Nephron progenitor cell (in vitro differentiated cells): ENCODE measurements around the gene ICA1.
"Not testable (repeated sequence)": the region's sequence is repeated elsewhere in the genome, so short reads cannot be mapped to it uniquely, and the experiment has no call there.

Experiments used
- DNase-seq: peaks from one replicate; pipeline ENCODE4 v3.0.0; 2021
- H3K27ac Mint-ChIP-seq: 2 replicates; pipeline ENCODE4 v1.8.0; 2021; ENCODE audit warnings: mild to moderate bottlenecking, moderate library complexity, mixed read lengths
- H3K27me3 Mint-ChIP-seq: 2 replicates; pipeline ENCODE4 v1.8.0; 2021; ENCODE audit warnings: mild to moderate bottlenecking, low read depth, mixed read lengths; ENCODE audit not compliant: poor library complexity
- H3K36me3 Mint-ChIP-seq: 2 replicates; pipeline ENCODE4 v1.8.0; 2021; ENCODE audit warnings: low read depth, mixed read lengths
- H3K4me1 Mint-ChIP-seq: 2 replicates; pipeline ENCODE4 v1.8.0; 2021; ENCODE audit warnings: mixed read lengths
- H3K4me3 Mint-ChIP-seq: 2 replicates; pipeline ENCODE4 v1.8.0; 2021; ENCODE audit warnings: mild to moderate bottlenecking, moderate library complexity, mixed read lengths
- H3K9me3 Mint-ChIP-seq: 2 replicates; pipeline ENCODE4 v1.8.0; 2021; ENCODE audit warnings: mild to moderate bottlenecking, moderate library complexity, mixed read lengths
- TF ChIP-seq, protein P1 (sequence below): fragments of 200-600 bp; sonication (generic); IDR thresholded peaks from 2 replicates; pipeline ENCODE4 v1.5.0; 2021; ENCODE audit warnings: antibody characterized with exemption

ICA1 gene

DNA sequence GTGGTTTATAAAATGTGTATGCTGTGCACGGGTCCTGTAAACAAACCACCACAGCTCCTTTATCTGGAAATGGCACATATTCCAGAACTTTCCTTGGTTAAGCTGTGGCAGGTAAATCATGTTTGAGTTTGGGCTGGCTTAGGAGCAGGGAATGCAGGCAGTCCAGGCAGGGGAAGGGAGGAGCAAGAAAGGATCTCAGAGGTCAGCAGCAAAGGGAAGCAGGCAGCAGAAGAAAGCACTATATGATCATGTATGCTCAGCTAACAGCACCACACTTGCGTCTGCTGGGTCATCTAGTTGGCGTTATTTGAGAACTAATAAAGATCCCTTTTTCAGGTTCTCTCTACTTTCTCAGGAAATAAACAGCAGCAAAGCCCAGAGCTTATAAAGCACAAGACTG lies 7.8 kb downstream of the ICA1 start:
- Mint-ChIP-seq H3K27ac (no peak overlapping the region), H3K27me3 (peaks cover 14% of the 10 kb centered on the region), H3K4me3 (no peak overlapping the region), H3K9me3 (no peaks in the 10 kb centered on the region), H3K4me1 (no peaks in the 10 kb centered on the region), H3K36me3 (no peaks in the 10 kb centered on the region)
- TF ChIP-seq, protein P1, sequence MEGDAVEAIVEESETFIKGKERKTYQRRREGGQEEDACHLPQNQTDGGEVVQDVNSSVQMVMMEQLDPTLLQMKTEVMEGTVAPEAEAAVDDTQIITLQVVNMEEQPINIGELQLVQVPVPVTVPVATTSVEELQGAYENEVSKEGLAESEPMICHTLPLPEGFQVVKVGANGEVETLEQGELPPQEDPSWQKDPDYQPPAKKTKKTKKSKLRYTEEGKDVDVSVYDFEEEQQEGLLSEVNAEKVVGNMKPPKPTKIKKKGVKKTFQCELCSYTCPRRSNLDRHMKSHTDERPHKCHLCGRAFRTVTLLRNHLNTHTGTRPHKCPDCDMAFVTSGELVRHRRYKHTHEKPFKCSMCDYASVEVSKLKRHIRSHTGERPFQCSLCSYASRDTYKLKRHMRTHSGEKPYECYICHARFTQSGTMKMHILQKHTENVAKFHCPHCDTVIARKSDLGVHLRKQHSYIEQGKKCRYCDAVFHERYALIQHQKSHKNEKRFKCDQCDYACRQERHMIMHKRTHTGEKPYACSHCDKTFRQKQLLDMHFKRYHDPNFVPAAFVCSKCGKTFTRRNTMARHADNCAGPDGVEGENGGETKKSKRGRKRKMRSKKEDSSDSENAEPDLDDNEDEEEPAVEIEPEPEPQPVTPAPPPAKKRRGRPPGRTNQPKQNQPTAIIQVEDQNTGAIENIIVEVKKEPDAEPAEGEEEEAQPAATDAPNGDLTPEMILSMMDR = no peak
- no peak for DNase-seq

DNA sequence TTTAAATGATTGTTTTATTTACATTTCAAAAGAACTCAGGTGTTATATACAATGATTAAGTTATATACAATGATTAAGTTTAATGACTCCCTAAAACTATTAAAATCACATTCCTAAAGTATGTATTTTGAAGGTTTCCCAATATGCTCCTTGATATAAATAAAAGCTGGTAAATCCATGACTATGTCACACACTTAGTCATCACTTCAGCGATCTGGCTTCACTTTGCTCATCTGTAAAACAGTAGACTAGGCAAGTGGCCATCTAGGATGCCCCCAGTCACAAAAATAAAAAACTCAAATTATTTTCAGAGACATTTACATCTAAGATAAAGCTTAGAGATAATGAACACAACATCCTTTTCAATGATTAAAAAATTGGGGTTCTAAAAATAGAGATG lies 10.8 kb downstream of the ICA1 start:
- H3K9me3 Mint-ChIP-seq = no peaks in the 10 kb centered on the region
- H3K27ac Mint-ChIP-seq = no peak overlapping the region
- no peaks in the 10 kb centered on the region for H3K4me1 Mint-ChIP-seq
- H3K36me3 Mint-ChIP-seq = no peaks in the 10 kb centered on the region
- peaks cover 11% of the 10 kb centered on the region for H3K27me3 Mint-ChIP-seq
- DNase-seq = no peak
- TF ChIP-seq, protein P1 = no peak
- no peak overlapping the region for H3K4me3 Mint-ChIP-seq

DNA sequence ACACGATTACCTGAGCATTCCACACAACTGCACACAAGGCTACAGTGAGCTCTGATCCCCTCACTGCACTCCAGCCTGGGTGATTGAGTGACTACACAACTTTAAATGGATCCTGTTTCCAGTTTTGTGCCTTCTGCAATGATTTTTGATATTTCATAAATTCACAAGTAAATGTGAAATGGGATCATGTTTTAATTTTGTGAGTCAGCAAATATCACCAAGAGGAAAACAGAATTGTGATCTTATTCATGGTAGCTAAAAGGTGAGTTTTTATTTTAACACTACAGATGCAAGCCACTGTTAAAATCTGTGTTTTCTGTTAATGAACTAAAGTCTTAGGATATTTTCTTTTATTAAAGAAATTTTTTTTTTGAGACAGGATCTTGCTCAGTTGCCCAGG lies 11.4 kb downstream of the ICA1 start:
- no peak overlapping the region for H3K27ac Mint-ChIP-seq
- no peaks in the 10 kb centered on the region for H3K36me3 Mint-ChIP-seq

DNA sequence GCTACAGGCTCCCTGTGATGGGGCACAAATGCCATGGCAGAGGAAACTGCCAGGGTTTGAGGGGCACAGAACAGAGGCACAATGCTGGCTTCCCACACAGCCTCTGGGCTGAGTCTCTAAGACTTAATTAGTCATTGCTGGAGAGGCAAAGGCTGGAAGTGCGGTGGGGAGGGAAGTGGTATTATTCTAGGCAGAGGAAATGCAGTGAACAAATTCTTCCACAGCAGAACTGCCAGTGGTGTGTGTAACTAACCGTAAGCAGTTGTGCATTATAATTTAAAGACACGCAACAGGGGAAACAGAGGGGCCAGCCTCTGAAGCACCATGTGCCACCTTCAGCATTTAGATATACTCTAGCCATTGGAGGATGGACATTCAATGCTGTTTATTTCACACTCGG lies 12.8 kb downstream of the ICA1 start:
- no peaks in the 10 kb centered on the region for H3K4me1 Mint-ChIP-seq
- H3K4me3 Mint-ChIP-seq = no peak overlapping the region
- peaks cover 11% of the 10 kb centered on the region for H3K27me3 Mint-ChIP-seq
- H3K27ac Mint-ChIP-seq = no peak overlapping the region
- TF ChIP-seq, protein P1 = no peak
- no peaks in the 10 kb centered on the region for H3K36me3 Mint-ChIP-seq
- peaks cover 12% of the 10 kb centered on the region for H3K9me3 Mint-ChIP-seq
- no peak for DNase-seq

More for the DNA sequence above, 11.4 kb downstream of the ICA1 start:
- H3K27me3 Mint-ChIP-seq = peaks cover 11% of the 10 kb centered on the region
- no peak for DNase-seq
- no peaks in the 10 kb centered on the region for H3K9me3 Mint-ChIP-seq
- TF ChIP-seq, protein P1 = no peak
- no peak overlapping the region for H3K4me3 Mint-ChIP-seq
- no peaks in the 10 kb centered on the region for H3K4me1 Mint-ChIP-seq

DNA sequence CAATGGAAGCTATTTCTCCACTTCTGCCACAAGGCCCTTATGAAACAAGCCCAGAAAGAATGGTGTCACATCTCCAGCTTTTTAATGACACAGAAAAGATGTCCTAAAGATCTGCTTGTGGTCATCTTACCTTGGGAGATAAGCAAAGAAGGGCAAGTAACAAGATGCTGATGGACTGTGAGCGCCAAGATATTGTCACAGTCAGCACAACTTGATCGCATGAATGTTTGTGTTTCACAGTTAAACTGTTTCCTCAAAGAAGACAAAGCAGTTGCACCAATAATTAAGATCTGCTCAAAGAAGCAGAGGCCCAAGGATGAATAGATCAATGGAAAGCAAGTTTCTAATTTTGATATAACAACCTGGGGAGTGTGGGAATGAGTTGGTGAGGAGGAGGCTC lies 15.9 kb downstream of the ICA1 start:
- Mint-ChIP-seq H3K9me3 (peaks cover 40% of the 10 kb centered on the region), H3K4me1 (no peaks in the 10 kb centered on the region), H3K27me3 (peaks cover 14% of the 10 kb centered on the region), H3K36me3 (peaks cover 6% of the 10 kb centered on the region), H3K27ac (no peak overlapping the region), H3K4me3 (no peak overlapping the region)
- DNase-seq = no peak
- TF ChIP-seq, protein P1 = no peak

DNA sequence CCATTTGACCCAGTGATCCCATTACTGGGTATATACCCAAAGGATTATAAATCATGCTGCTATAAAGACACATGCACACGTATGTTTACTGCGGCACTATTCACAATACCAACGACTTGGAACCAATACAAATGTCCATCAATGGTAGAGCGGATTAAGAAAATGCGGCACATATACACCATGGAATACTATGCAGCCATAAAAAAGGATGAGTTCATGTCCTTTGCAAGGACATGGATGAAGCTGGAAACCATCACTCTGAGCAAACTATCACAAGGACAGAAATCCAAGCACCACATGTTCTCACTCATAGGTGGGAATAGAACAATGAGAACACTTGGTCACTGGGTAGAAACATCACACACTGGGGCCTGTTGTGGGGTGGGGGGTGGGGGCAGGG lies 16.9 kb downstream of the ICA1 start:
- Mint-ChIP-seq H3K9me3 (peaks cover 50% of the 10 kb centered on the region), H3K27me3 (peaks cover 14% of the 10 kb centered on the region)

DNA sequence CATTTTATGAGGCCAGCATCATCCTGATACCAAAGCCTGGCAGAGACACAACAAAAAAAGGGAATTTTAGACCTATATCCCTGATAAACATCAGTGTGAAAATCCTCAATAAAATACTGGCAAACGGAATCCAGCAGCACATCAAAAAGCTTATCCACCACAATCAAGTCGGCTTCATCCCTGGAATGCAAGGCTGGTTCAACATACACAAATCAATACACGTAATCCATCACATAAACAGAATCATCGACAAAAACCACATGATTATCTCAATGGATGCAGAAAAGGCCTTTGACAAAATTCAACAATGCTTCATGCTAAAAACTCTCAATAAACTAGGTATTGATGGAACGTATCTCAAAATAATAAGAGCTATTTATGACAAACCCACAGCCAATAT lies 18.9 kb downstream of the ICA1 start:
- H3K36me3 Mint-ChIP-seq, DNase-seq, H3K4me1 Mint-ChIP-seq, H3K4me3 Mint-ChIP-seq, H3K27ac Mint-ChIP-seq: not testable (repeated sequence)
- Mint-ChIP-seq H3K27me3 (peaks cover 10% of the 10 kb centered on the region), H3K9me3 (peaks cover 58% of the 10 kb centered on the region)

More for the DNA sequence above, 16.9 kb downstream of the ICA1 start:
- H3K4me1 Mint-ChIP-seq, DNase-seq, H3K4me3 Mint-ChIP-seq, H3K36me3 Mint-ChIP-seq, H3K27ac Mint-ChIP-seq: not testable (repeated sequence)

DNA sequence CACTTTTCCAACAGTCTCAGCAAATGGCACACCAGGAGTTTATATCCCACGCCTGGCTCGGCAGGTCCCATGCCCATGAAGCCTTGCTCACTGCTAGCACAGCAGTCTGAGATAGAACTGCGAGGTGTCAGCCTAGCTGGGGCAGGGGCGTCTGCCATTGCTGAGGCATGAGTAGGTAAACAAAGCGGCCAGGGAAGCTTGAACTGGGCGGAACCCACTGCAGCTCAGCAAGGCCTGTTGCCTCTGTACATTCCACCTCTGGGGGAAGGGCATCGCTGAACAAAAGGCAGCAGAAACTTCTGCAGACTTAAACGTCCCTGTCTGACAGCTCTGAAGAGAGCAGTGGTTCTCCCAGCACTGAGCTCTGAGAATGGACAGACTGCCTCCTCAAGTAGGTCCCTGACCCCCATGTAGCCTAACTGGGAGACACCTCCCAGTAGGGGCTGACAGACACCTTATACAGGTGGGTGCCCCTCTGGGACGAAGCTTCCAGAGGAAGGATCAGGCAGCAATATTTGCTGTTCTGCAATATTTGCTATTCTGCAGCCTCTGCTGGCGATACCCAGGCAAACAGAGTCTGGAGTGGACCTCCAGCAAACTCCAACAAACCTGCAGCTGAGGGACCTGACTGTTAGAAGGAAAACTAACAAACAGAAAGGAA lies 22.1 kb downstream of the ICA1 start:
- not testable (repeated sequence) for H3K27me3 Mint-ChIP-seq, H3K36me3 Mint-ChIP-seq, DNase-seq, H3K4me3 Mint-ChIP-seq, H3K4me1 Mint-ChIP-seq, H3K27ac Mint-ChIP-seq
- peaks cover 53% of the 10 kb centered on the region for H3K9me3 Mint-ChIP-seq
